IPS DF 4.7 (cell line): Measurements from ENCODE around the gene CR1.
"Not testable (repeated sequence)": the region's sequence is repeated elsewhere in the genome, so short reads cannot be mapped to it uniquely, and the experiment has no call there.

Source experiments
- DNase-seq: peaks from one replicate; pipeline ENCODE4 v3.0.0-alpha.2; 2013; ENCODE audit warnings: low spot score; ENCODE audit errors: extremely low read depth

The CR1 gene

GRCh38 chr1:207495801-207496792 lies at the start of gene CR1:
TSS of gene CR1 (plus strand) at chr1:207496157. CDS start at chr1:207496268, 111 bp downstream.
- no peak for DNase-seq

- no peak for DNase-seq
These were observed 42.3 kb upstream of the CR1 start for GRCh38 chr1:207453710-207454045.

- peak; percentile 19 for DNase-seq
These were observed 41.7 kb upstream of the CR1 start, which contains the start of gene CR2 for GRCh38 chr1:207454046-207454964. TSS of gene CR2 (plus strand) at chr1:207454328. CDS start at chr1:207454419, 91 bp downstream.

GRCh38 chr1:207455183-207455754 lies 40.7 kb upstream of the CR1 start:
- no peak for DNase-seq

- no peak for DNase-seq
These were observed 37.5 kb upstream of the CR1 start for GRCh38 chr1:207458414-207458813.

- DNase-seq: no peak
These were observed 36.9 kb upstream of the CR1 start for GRCh38 chr1:207459008-207459407.

- no peak for DNase-seq
These were observed 34.3 kb upstream of the CR1 start for GRCh38 chr1:207461649-207462048.

GRCh38 chr1:207462535-207462934 lies 33.4 kb upstream of the CR1 start:
- no peak for DNase-seq

GRCh38 chr1:207463021-207463420 lies 32.9 kb upstream of the CR1 start:
- DNase-seq: no peak

GRCh38 chr1:207463571-207463970 lies 32.4 kb upstream of the CR1 start:
- no peak for DNase-seq

- no peak for DNase-seq
These were observed 25.0 kb upstream of the CR1 start for GRCh38 chr1:207470927-207471326.

- DNase-seq: no peak
These were observed 21.7 kb upstream of the CR1 start for GRCh38 chr1:207474210-207474609.

- no peak for DNase-seq
These were observed 9.8 kb upstream of the CR1 start for GRCh38 chr1:207486198-207486597.

- no peak for DNase-seq
These were observed 8.3 kb upstream of the CR1 start for GRCh38 chr1:207487636-207488035.

GRCh38 chr1:207493212-207493611 lies 2.7 kb upstream of the CR1 start:
- no peak for DNase-seq

- DNase-seq: no peak
These were observed 1.8 kb upstream of the CR1 start for GRCh38 chr1:207494171-207494570.

- not testable (repeated sequence) for DNase-seq
These were observed 676 bp upstream of the CR1 start for GRCh38 chr1:207495281-207495680.

GRCh38 chr1:207497941-207498340 lies 2.0 kb downstream of the CR1 start:
- no peak for DNase-seq

- no peak for DNase-seq
These were observed 3.6 kb downstream of the CR1 start for GRCh38 chr1:207499573-207499972.

GRCh38 chr1:207500306-207500705 lies 4.3 kb downstream of the CR1 start:
- DNase-seq: no peak

- no peak for DNase-seq
These were observed 5.1 kb downstream of the CR1 start for GRCh38 chr1:207501071-207501470.

GRCh38 chr1:207502726-207503125 lies 6.8 kb downstream of the CR1 start:
- no peak for DNase-seq
